ENCODE measurements around the gene UQCRH.

GRCh38 chr1:46342677-46343350 lies 39.3 kb downstream of the UQCRH start:
- TF ChIP-seq REST (IDR thresholded peaks at IDR 0.05; ENCODE audit: insufficient read depth in 1 of 2, low read depth in 2 of 2, low read length in 2 of 2), result no peak
- TF ChIP-seq POLR2AphosphoS5 (IDR thresholded peaks at IDR 0.05; ENCODE audit: low read depth, low read length), result no peak

Data from PFSK-1 (cell line).